Stomach (tissue), 4 donors: Measurements from ENCODE around the gene C10orf90.

Experiments used
- EP300 ChIP-seq: sonication (generic); formaldehyde crosslinking; IDR thresholded peaks from one replicate; pipeline ENCODE4 v1.6.1; 2017; ENCODE audit warnings: antibody characterized with exemption
- POLR2A ChIP-seq, 4 donors: fragments of 450-650 bp; IDR thresholded peaks; one replicate each; pipeline ENCODE4 v1.6.1; 2016; ENCODE audit warnings: antibody characterized with exemption in 4 of 4, control low read depth in 2 of 4, mild to moderate bottlenecking in 1 of 4, moderate library complexity in 1 of 4
- POLR2AphosphoS5 ChIP-seq, 3 donors: sonication (generic); formaldehyde crosslinking; IDR thresholded peaks; one replicate each; pipeline ENCODE4 v1.6.1; 2016; ENCODE audit warnings: antibody characterized with exemption in 3 of 3
- TF ChIP-seq, protein P1 (sequence below), 7 experiments: fragments of 450-650 bp in 4 of 7; fragments of 200-600 bp in 3 of 7; sonication (generic) in 3 of 7; IDR thresholded peaks; one replicate each; pipeline ENCODE4 v1.5.1; 2016 to 2019; ENCODE audit warnings: antibody characterized with exemption in 7 of 7, control low read depth in 2 of 7, mild to moderate bottlenecking in 1 of 7

DNA sequence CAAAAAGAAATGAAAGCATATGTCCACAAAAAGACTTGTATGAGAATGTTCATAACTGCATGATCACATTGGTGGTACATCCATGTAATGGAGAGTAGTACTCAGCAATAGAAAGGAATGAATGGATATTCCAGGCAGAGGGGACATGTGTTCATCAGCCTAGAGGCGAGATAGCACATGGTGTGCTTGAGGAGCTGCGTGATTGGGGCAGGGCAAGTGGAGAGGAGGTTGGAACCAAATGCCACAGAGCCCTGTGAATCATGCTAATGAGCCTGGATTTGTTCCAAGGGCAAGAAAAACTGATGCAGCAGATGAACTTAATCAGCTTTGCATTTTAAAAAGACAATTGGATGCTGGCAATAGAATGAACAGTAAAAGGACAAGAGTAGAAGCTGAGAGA is 73.3 kb downstream of the C10orf90 start:
- TF ChIP-seq, protein P1, sequence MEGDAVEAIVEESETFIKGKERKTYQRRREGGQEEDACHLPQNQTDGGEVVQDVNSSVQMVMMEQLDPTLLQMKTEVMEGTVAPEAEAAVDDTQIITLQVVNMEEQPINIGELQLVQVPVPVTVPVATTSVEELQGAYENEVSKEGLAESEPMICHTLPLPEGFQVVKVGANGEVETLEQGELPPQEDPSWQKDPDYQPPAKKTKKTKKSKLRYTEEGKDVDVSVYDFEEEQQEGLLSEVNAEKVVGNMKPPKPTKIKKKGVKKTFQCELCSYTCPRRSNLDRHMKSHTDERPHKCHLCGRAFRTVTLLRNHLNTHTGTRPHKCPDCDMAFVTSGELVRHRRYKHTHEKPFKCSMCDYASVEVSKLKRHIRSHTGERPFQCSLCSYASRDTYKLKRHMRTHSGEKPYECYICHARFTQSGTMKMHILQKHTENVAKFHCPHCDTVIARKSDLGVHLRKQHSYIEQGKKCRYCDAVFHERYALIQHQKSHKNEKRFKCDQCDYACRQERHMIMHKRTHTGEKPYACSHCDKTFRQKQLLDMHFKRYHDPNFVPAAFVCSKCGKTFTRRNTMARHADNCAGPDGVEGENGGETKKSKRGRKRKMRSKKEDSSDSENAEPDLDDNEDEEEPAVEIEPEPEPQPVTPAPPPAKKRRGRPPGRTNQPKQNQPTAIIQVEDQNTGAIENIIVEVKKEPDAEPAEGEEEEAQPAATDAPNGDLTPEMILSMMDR (IDR thresholded peaks at IDR 0.05), result no peak
- no peak for TF ChIP-seq POLR2A (IDR thresholded peaks at IDR 0.05)
- no peak for TF ChIP-seq POLR2AphosphoS5 (IDR thresholded peaks at IDR 0.05)
- no peak for TF ChIP-seq EP300
